ENCODE measurements around the gene CYP4F3.

DNA sequence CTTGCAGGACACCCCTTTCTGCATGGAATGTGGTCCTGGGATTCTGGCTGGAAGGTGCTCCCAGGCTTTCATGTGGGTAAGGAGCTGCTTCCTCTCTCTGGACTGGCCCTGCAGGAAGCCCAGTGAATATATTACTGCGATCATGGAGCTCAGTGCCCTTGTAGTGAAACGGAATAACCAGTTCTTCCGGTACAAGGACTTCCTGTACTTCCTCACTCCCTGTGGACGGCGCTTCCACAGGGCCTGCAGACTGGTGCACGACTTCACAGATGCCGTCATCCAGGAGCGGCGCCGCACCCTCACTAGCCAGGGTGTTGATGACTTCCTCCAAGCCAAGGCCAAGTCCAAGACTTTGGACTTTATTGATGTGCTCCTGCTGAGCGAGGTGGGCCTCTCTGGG lies 17.7 kb upstream of the CYP4F3 start:
- TF ChIP-seq, protein P1, sequence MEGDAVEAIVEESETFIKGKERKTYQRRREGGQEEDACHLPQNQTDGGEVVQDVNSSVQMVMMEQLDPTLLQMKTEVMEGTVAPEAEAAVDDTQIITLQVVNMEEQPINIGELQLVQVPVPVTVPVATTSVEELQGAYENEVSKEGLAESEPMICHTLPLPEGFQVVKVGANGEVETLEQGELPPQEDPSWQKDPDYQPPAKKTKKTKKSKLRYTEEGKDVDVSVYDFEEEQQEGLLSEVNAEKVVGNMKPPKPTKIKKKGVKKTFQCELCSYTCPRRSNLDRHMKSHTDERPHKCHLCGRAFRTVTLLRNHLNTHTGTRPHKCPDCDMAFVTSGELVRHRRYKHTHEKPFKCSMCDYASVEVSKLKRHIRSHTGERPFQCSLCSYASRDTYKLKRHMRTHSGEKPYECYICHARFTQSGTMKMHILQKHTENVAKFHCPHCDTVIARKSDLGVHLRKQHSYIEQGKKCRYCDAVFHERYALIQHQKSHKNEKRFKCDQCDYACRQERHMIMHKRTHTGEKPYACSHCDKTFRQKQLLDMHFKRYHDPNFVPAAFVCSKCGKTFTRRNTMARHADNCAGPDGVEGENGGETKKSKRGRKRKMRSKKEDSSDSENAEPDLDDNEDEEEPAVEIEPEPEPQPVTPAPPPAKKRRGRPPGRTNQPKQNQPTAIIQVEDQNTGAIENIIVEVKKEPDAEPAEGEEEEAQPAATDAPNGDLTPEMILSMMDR (IDR thresholded peaks at IDR 0.05) = no peak
- TF ChIP-seq POLR2AphosphoS5 (IDR thresholded peaks at IDR 0.05; ENCODE audit: low read depth, low read length) = no peak

Measured in Panc1 (cell line).